GM19193 (cell line): ENCODE data around the gene C20orf202.

Source experiments
- POLR2A ChIP-seq: IDR thresholded peaks from 4 replicates; pipeline ENCODE4 v1.6.1; 2011; ENCODE audit not compliant: insufficient read depth, insufficient read length; ENCODE audit errors: extremely low read depth

The C20orf202 gene

DNA sequence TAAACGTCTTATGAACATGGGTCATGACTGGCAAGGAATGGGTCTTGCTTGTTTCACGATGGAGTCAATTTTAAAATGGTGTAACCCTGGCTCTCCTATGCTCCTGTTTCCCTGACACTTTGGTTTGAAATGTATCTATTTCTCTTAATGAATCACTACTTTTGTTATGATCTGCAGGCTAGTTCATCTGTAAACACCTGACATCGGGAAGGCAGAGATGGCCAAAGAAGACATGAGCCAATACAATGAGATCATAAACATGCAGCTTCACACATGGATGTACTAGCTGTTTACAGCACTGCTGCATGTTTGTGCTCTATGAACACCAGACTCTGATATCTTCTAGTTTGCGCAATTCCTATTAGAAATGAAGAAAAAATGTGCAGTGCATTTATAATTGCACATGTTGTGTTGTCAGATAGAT, 11.6 kb downstream of the C20orf202 start:
- no peak for TF ChIP-seq POLR2A

DNA sequence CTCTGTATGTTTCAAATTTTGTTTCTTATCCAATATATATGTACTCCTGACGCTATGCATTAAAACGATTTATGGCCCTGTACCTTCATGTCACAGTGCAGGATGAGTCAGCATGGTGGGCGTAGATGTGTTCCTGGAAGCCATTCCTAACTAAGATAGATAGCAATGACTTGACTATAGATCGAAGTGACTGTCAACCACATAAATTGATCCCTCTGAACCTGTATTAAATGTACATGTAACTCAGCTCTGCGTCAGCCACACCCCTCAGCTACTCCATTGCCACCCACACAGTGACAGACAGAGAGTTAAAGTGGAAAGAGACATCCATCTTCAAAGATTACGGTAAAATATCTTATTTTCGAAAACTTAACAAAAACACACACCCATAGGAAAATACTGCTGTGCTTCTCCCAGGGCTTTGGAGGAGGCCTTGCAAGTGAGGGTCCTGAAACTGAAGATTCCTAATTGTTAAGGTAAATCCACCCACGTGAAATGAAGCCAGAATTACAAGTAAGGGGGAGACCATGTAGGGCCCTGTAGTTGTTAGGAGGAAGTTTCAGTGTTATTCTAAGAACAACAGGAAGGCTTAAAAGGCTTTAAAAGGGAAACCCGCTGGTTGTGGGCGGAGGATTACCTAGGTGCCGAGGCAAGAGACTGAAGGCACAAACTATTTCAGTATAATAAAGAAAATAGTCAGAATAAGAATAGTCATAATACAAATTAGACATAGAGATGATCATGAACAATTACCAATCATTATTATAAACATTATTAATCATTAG, 12.3 kb downstream of the C20orf202 start:
- no peak for TF ChIP-seq POLR2A

DNA sequence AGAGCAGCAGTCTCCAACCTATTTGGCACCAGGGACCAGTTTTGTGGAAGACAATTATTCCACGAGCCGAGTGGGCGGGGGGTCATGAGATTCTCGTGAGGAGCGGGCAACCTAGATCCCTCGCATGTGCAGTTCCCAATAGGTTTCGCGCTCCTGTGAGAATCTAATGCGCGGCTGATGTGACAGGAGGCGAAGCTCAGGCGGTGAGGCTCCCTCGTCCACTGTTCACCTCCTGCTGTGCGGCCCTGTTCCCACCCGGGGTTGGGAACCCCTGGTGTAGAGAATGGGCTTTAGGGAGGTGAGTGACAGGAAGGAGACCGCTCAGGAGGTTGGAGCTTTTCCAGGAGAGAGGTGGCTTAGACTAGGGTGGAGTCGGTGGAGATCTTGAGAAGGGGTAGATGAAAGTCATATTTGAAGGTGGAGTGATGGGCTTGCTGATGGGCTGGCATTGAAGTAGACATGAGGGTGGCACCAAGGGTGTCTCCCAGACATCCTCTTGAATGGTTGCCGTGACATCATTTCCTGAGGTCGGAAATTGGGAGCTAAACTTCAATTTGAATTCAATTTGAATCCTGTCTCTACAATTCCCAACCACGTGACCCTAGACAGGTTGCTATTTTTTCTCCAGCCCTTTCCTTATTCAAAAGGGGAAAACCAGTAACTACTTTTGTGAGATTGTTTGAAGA, 21.1 kb downstream of the C20orf202 start:
- no peak for TF ChIP-seq POLR2A

DNA sequence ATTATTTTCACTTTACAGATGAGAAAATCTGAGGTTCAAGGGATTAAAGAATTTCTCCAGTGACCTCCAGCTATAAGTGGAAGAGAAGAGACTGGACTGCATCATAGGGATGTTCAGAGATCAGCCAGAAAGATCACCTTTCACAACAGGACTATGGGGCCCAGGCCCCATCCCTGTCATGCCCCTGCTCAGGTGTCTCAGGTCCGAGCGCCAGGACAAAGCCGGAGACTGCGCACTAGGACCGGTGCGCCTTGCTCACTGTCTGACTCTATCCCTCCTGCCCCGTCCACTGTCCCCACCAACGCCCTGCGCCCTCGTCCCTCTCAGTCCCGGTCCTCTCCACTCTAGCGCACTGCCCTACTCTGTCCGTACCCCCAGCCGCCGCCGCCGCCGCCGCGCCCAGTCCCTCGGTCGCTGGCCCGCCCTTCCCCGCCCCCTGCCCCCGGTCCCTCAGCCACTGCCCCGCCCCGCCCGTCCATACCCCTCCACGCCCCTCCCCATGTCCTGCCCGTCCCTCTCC, 22.1 kb downstream of the C20orf202 start:
- no peak for TF ChIP-seq POLR2A

DNA sequence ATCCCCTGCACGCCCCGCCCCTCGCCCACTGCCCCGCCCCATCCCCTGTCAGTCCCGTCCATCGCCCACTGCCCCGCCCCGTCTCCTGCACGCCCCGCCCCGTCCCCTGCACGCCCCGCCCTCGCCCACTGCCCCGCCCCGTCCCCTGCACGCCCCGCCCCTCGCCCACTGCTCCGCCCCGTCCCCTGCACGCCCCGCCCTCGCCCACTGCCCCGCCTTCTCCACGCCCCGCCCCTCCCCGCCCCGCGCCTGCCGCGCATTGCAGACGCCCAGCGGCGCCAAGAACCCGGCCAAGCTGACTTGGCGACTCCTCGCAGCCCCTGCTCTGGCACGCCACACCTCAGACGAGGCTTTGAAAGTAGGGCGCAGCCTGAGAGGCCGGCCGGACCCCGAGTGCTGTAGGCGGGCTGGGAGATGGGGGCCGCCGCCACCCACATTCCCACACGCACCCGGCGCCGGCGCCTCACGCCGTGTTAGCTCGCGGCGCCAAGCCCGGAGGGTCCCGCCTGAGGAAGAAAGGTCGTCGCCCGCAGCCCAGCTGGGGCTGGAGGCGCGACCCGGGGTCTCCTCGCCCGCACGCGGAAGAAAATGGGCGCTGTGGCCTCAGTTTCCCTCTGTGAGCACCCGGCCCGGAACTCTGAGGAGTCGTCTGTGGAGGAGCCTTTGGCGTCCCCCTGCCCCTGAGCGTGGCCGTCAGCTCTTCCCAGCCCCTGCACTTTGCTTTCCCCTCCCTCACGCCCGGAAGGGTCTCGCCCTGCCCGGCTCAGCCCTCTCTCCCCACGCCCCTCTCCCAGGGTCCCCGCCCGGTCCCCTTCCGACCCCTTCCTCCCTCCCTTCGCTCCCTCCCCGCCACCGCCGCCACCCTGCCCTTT, 22.8 kb downstream of the C20orf202 start, which contains the start of gene RAD21L1:
Gene RAD21L1, plus strand, starts transcription at position 262 of the 872 bp plus-strand sequence. CDS start 2,410 bp downstream, outside the sequence.
- no peak for TF ChIP-seq POLR2A

DNA sequence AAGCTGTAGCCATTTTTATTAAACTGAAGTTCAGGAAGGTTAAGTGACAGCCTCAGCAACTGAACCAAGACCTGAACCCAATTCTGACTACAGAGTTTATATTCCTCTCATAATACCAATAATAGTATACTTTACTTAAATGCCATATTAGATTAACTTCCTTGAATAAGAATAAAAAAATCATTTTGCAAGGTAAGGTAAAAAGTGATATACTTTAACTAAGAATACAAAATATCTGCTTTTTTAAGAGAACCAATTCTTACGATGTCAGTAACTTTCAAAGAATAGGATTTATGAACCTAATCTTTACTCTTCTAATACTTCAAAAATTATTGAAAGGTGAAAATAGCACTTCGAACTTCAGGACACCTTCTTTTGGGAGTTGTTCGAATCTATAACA, 26.3 kb downstream of the C20orf202 start:
- TF ChIP-seq POLR2A, result no peak

DNA sequence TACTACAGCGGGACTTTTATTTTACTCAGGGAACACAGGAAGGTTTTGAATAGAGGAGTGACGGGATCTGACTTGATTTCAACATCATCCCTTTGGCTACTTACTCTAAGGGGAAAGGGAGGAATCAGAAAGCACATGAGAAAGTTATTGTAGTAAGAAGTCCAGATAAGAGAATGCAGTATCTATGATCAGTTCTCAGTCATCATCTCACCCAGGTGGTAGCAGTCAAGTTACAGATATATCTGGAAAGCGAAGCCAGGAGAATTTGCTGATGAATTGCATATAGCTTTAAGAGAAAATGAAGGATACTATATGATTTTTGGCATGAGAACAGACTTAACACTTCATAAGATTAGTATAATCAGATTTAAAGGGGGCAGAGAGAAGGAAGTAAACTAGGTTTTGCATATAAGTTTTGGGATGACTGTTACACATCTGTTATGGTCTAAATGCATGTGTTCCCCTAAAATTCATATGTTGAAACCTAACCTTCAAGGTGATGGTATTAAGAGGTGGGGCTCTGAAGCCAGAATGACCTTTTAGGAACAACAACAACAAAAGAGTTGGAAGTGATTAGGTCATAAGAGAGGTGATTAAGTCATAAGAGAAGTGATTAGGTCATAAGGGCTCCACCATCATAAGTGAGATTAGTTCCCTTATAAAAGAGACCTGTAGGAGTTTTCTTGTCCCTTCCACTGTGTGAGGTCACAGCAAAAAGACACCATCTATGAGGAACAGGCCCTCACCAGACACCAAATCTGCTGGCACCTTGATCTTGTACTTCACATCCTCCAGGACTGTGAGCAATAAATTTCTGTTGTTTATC, 29.2 kb downstream of the C20orf202 start:
- no peak for TF ChIP-seq POLR2A

DNA sequence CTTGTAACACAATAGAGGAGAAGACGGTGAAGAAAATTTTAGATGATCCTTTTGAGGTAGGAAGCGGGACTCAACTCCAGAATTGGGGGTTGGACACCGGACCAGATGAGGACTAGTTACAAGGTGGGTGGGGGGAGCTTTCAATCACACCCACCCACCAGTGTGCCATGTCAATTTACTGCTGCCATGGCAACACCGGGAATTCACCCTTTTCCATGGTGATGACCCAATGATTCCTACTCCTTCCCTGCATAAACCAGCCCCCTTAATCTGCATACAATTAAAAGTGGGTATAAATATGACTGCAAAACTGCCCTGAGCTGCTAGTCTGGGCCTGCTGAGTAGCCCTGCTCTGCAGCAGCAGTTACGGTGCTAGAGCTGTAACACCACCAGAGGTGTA, 37.3 kb downstream of the C20orf202 start:
- no peak for TF ChIP-seq POLR2A

DNA sequence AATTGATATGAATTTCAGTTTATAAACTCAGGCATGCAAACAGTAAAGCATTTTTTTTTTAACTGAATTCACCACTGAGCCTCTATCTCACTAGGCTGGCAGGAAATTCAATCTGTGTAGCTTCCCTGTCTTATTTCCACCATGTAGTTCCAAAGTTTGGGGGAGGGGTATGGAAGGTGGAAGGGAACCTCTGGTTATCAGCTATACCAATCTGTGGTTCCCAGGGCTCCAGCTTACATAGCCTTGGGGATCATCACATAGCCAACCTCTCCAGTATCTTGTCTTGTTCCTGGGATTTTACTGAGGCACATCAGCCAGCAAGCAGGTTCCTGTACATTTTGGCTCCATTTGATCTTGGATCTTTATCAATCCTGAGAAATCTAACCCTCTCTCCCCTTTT, 38.2 kb downstream of the C20orf202 start:
- TF ChIP-seq POLR2A, result no peak

DNA sequence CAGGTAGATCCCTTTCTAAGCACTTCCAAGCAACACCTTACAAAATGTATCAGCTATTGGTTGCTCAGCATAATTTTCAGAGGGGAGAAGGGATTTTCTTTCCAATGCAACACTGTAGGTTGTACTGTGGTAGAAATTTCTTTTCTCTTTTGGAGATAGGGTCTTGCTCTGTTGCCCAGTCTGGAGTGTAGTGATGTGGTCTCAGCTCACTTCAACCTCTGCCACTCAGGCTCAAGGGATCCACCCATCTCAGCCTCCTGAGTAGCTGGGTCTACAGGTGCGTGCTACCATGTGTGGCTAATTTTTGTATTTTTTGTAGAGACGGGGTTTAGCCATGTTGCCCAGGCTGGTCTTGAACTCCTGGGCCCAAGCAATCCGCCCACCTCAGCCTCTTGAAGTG, 38.8 kb downstream of the C20orf202 start:
- TF ChIP-seq POLR2A, result no peak

DNA sequence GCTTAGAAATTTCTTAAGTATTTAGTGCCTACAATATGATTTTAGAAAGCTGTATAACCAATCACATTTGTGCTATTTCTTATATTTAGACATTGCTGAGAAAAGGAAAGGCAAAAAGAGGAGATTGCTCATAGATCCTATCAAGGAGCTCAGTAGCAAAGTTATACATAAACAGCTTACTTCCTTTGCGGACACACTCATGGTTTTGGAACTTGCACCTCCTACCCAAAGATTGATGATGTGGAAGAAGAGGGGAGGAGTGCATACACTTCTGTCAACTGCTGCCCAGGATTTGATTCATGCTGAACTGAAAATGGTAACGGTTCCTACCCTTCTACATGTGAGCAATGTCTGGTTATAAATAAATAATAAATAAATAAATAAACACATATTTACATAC, 39.3 kb downstream of the C20orf202 start:
- TF ChIP-seq POLR2A, result no peak

DNA sequence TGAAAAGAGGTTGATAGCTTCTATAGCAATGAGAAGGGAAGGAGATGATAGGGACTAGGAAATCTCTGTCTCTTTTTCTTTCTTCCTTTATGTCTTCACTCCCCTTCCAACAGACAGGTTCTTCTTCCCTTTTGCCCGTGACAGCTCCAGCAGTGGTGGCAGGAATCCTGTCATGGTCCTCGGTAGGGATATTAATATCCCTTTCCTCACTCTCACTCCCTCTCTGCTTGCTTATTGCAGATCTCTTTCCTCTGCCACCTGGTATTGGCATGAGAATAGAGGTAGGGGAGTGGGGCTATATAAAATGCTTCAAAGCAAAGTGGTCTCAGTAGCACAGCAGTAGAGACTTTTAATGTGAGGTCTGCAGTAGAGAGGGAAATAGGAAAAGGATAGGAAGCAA, 42.3 kb downstream of the C20orf202 start:
- TF ChIP-seq POLR2A, result no peak

DNA sequence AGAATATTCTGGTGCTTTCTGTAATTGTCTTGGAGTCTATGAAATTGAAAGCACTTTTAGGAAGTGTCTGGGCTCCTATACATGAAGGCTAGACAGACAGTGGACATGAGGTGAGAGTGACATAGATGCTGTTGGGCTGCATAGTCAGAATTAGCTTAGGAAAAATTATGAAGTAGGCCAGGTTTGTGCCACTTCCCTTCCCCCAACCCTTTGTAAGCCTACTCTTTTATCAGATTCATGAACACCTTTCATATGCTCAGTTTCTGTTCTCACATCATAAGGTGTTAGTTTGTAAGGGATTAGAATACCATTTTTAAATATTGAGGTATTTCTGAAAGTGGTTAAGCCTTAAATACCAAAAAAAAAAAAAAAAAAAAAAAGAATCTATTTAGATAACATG, 44.4 kb downstream of the C20orf202 start:
- TF ChIP-seq POLR2A, result no peak

DNA sequence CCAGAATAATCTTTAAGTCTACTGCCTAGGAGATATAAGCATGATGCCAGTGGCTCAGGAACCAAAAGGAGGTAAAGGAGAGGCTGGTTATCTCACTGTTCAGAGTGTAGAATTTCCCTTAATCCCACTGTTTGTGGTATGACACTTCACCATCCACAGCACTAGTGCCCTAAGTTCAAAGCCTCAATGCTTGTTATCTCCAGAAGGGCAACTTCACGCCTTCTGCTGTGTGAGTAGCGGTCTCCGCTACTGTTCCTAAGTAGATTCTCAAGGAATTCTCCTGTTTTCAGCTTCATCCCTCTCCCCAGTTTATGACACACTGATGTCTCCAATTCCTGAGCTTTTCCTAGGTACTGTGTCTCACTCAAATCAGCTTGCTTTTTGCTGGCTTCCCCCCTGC, 49.2 kb downstream of the C20orf202 start:
- TF ChIP-seq POLR2A, result no peak
